Left renal cortex interstitium (tissue), 4 donors: ENCODE data around the gene HMGCL. TPM values are rescaled to one million over a fixed set of nuclear protein-coding genes. Genes with fewer than 3 reads are reported as not detected.
"Not testable (repeated sequence)": the region's sequence is repeated elsewhere in the genome, so short reads cannot be mapped to it uniquely, and the experiment has no call there.

Experiments used
- DNase-seq, 4 donors: peaks; one replicate each; pipeline ENCODE4 v3.0.0-alpha.2; 2013; ENCODE audit warnings: low read depth in 4 of 4, low spot score in 2 of 4, missing footprints in 1 of 4
- polyA plus RNA-seq, 4 donors: library from polyadenylated mRNA; unstranded; fragments of 120-200 nt; gene quantifications; one replicate each; pipeline ENCODE4 v1.2.1, GENCODE V29; 2013; ENCODE audit not compliant: insufficient read length in 4 of 4

Gene HMGCL
- 10 to 100 TPM; 64.3 to 78.8 (median 75.1) TPM for polyA plus RNA-seq

- peak; percentile 80 to 85 (median 84) for DNase-seq
Measured at GRCh38 chr1:23825076-23825761, at the start of gene HMGCL. TSS of gene HMGCL (minus strand) at chr1:23825429. CDS start at chr1:23825415, 14 bp downstream.

DNA sequence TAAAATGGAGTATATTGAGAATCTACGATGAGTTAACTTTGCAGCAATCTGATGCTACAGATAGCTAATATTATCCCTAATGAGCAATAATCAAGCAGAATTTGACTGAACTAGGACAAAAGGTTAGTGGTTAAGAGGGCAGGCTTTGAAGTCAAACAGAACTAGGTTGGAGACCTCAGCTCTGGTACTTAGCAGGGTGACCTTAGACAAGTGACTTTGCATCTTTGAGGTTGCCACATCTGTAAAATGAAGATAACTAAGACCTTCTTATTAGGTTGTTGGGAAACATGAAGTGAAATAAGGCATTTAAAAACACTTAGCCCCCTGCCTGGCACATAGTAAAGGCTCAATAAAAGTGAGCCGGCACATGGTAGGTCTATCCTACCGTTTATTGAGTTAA, 47.2 kb upstream of the HMGCL start:
- no peak for DNase-seq

DNA sequence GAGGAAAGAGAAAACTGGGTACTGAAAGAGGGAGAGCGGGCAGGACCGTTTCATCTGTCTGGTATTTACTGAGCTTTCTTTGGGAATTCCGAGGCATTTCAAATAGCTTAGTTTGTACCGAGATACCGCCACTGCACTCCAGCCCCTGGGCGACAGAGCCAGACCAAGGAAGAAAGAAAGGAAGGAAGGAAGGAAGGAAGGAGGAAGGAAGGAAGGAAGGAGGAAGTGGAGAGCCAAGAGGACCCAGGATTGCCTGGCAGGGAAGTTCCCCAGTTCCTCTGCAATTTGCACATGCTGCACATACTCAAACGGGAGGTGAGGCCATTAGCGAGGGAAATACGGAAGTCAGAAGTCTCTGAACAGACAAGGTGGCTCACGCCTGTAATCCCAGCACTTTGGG, 43.8 kb upstream of the HMGCL start:
- no peak for DNase-seq

DNA sequence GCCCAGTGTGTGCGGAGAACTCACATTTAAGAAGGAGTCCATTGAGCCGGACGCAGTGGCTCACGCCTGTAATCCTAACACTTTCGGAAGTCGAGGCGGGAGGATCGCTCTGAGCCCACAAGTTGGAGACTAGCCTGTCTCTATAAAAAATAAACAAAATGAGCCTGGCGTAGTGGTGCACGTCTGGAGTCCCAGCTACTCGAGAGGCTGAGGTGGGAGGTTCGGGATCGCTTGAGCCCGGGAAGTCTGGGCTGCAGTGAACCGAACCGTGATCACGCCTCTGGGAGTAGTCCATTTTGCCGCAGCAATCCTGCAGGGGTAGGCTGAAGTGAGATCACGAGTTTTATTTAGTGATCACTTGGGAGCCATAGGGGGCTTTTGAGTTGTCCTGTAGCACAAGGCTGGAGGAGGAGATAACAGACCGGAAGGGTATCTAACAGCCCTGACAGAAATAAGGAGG, 43.4 kb upstream of the HMGCL start:
- DNase-seq, result no peak

- DNase-seq, result peak; percentile 83 to 96 (median 88)
Measured at GRCh38 chr1:23867895-23868556, 42.8 kb upstream of the HMGCL start, which contains the start of gene FUCA1. TSS of gene FUCA1 (minus strand) at chr1:23868290. CDS start at chr1:23868286, 4 bp downstream.

GRCh38 chr1:23867542-23867894, 42.3 kb upstream of the HMGCL start:
- DNase-seq, result no peak

DNA sequence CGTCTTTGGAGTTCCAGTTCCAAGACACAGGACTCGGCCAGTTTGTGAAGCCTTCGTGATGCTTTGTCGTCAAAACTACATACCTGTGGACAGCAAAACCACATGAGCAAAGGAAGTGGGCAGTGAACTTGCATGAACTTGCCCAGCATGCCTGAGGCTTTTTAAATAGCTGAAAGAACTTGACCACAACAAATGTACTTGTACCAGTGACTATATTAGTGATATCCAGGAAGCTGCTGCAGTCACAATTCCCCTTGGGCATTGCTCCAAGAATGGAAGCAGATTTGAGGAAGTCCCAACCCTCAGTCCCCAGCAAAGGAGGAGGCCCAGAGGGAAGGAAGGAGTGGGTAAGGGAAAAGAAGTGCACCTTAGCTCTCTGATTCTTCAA, 40.3 kb upstream of the HMGCL start:
- no peak for DNase-seq

- no peak for DNase-seq
Measured at GRCh38 chr1:23864801-23865542, 39.7 kb upstream of the HMGCL start.

DNA sequence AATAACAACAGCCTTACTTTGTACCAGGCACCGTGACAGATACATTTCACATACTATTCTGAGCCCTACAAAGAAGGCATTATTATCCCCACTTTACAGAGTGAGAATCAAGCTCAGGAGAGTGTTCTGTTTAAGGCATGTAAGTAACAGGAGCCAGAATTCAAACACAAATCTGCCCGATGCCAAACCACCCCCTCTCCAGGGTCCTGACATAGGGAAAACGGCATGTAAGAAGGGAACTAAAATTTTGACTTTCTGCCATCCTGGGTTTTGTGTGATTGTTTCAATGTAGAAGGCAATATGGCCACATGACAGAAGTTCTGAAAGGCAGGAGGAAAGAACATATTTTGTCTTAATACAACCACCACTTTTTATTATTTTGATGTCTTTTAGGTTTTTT, 37.4 kb upstream of the HMGCL start:
- no peak for DNase-seq

DNA sequence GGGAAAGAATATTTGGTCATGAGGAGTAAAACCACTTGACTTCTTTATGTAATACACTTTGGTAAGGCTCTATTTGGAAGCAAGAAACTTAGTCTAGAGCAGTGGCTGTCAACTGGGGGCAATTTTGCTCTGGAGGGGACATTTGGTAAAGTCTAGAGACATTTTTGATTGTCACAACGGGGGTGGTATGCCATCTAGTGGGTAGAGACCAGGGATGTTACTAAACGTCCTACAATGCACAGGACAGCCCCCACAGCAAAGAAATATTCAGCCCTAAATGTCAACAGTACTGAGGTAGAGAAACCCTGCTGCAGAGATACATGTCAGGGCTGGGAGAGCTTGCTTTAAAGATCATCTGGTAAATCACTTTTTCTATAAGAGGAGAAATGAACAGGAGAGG, 29.3 kb upstream of the HMGCL start:
- DNase-seq, result no peak

- DNase-seq, result not testable (repeated sequence)
Measured at GRCh38 chr1:23853124-23853523, 27.9 kb upstream of the HMGCL start.

- not testable (repeated sequence) for DNase-seq
Measured at GRCh38 chr1:23851406-23851805, 26.2 kb upstream of the HMGCL start.

- no peak for DNase-seq
Measured at GRCh38 chr1:23848673-23849616, 23.7 kb upstream of the HMGCL start.

- DNase-seq, result not testable (repeated sequence)
Measured at GRCh38 chr1:23847482-23848095, 22.4 kb upstream of the HMGCL start.

- DNase-seq, result no peak
Measured at GRCh38 chr1:23845163-23845562, 19.9 kb upstream of the HMGCL start.

DNA sequence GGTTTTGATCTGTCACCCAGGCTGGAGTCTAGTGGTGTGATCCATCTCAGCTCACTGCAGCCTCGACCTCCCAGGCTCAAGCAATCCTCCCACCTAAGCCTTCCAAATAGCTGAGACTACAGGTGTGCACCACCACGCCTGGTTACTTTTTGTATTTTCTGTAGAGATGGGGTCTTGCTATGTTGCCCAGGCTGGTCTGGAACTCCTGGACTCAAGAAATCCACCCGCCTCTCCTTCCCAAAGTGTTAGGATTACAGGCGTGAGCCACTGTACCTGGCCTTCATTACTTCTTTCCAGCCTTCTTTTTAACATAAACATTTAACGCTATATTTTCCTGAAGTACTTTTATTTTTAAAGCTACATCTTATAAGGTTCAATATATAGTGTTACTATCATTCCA, 18.4 kb upstream of the HMGCL start:
- no peak for DNase-seq

- DNase-seq, result peak in 1 of 4 donors; percentile 15
Measured at GRCh38 chr1:23838401-23838866, 13.2 kb upstream of the HMGCL start.

DNA sequence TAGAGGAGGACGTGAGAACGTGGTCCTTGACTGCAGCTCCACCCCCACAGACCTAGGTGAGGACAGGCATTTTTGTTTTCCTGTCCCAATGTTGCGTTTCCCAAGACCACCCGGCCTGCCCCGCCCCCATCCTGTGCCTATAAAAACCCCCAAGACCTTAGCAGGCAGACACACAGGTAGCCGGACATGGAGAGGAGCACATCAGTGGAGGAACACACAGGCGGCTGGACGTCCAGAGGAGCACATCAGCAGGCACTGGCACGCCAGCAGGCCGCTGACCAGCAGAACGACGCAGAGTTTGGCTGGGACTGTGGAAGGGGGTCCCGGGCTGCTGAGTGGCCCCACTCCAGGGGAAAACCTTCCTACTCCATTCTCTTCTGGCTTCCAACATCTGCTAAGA, 12.7 kb upstream of the HMGCL start:
- no peak for DNase-seq

DNA sequence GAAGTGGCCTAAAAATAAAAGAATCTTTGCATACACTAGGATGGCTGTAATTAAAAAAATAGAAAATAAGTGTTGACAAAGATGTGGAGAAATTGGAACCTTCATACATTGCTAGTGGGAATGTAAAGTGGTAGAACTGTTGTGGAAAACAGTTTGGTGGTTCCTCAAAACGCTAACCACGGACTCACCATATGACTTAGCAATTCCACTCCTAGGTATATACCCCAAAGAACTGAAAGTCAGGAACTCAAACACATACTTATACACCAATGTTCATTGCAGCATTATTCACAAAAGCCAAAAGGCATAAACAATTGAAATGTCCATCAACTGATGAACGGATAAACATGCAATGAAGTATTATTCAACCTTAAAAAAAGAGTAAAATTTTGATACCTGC, 10.8 kb upstream of the HMGCL start:
- DNase-seq, result no peak

DNA sequence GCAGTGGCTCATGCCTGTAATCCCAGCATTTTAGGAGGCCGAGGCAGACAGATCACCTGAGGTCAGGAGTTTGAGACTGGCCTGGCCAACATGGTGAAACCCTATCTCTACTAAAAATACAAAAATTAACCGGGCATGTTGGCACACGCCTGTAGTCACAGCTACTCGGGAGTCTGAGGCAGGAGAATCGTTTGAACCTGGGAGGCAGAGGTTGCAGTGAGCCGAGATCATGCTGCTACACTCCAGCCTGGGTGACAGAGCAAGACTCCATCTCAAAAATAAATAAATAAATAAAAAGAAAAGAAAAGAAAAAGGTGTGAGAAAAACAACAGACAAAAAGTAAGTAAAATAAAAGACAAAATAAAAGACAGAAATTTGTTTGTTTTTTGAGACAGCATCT, 8.9 kb upstream of the HMGCL start:
- DNase-seq, result not testable (repeated sequence)
